ENCODE data around the gene UHRF2. TPM values are rescaled to one million over a fixed set of nuclear protein-coding genes. Genes with fewer than 3 reads are reported as not detected.
A peak's percentile ranks its signal among the peaks of the same experiment; 100 is the strongest.

Gene UHRF2
- total RNA-seq, 1 donor: 125 TPM

GRCh38 chr9:6413365-6414246, 607 bp downstream of the UHRF2 start:
- DNase-seq (ENCODE audit: low read depth): no peak

DNA sequence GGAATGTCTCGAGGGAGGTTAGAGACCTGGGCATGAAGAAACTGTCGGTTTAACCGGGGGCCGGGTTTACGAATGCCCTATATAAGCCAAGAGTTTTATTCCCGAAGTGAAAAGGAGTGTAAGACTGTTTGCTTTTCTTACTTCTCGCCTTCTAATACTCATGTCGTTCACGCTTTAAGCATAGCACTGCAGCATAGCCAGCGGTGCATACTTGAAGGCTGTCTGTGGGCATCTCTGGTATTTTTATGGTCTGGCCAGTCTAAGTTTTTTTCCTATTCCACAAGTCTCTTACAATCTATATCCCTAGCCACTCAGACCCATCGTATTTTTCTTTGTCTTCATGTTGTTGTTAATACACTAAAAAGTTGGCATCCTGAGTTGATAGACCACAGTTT, 1.2 kb downstream of the UHRF2 start:
- peak; percentile 68 for DNase-seq (ENCODE audit: low read depth)

More at GRCh38 chr9:6413365-6414246, 607 bp downstream of the UHRF2 start:
- peak overlapping the region; percentile 92 for H3K4me3 ChIP-seq (ENCODE audit: low read depth, low read length)
- no peak for TF ChIP-seq CTCF (IDR thresholded peaks at IDR 0.05; ENCODE audit: insufficient read depth, low read length)

GRCh38 chr9:6415266-6415665, 2.3 kb downstream of the UHRF2 start:
- H3K4me3 ChIP-seq (ENCODE audit: low read depth, low read length): peak overlapping the region; percentile 92
- DNase-seq (ENCODE audit: low read depth): no peak
- TF ChIP-seq CTCF (IDR thresholded peaks at IDR 0.05; ENCODE audit: insufficient read depth, low read length): no peak

More for the DNA sequence above, 1.2 kb downstream of the UHRF2 start:
- no peak for TF ChIP-seq CTCF (IDR thresholded peaks at IDR 0.05; ENCODE audit: insufficient read depth, low read length)
- peak overlapping the region; percentile 92 for H3K4me3 ChIP-seq (ENCODE audit: low read depth, low read length)

GRCh38 chr9:6417186-6417585, 4.2 kb downstream of the UHRF2 start:
- H3K4me3 ChIP-seq (ENCODE audit: low read depth, low read length): peak overlapping the region; percentile 33
- no peak for TF ChIP-seq CTCF (IDR thresholded peaks at IDR 0.05; ENCODE audit: insufficient read depth, low read length)
- no peak for DNase-seq (ENCODE audit: low read depth)

DNA sequence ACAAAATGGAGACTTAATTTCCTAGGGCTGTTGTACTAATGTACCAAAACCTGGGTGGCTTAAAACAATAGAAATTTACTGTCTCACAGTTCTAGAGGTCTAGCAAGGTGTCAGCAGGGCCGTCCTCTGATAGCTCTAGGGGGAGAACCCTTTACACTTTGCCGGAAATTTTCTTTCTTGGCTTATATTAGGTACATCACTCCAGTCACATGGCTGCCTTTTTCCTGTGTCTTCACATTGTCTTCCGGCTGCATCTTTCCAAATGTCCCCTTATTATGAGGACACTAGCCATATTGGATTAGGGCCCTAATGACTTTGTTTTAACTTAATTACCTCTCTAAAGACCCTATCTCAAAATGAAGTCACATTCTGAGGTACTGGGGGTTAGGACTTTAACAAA, 5.8 kb downstream of the UHRF2 start:
- no peak for TF ChIP-seq CTCF (IDR thresholded peaks at IDR 0.05; ENCODE audit: insufficient read depth, low read length)
- H3K4me3 ChIP-seq (ENCODE audit: low read depth, low read length): no peak overlapping the region
- no peak for DNase-seq (ENCODE audit: low read depth)

GRCh38 chr9:6424940-6425339, 11.9 kb downstream of the UHRF2 start:
- TF ChIP-seq CTCF (IDR thresholded peaks at IDR 0.05; ENCODE audit: insufficient read depth, low read length): no peak
- no peak overlapping the region for H3K4me3 ChIP-seq (ENCODE audit: low read depth, low read length)
- no peak for DNase-seq (ENCODE audit: low read depth)
